ENCODE data around the gene CNPY2.
"Not testable (repeated sequence)": the region's sequence is repeated elsewhere in the genome, so short reads cannot be mapped to it uniquely, and the experiment has no call there.

CNPY2 gene

DNA sequence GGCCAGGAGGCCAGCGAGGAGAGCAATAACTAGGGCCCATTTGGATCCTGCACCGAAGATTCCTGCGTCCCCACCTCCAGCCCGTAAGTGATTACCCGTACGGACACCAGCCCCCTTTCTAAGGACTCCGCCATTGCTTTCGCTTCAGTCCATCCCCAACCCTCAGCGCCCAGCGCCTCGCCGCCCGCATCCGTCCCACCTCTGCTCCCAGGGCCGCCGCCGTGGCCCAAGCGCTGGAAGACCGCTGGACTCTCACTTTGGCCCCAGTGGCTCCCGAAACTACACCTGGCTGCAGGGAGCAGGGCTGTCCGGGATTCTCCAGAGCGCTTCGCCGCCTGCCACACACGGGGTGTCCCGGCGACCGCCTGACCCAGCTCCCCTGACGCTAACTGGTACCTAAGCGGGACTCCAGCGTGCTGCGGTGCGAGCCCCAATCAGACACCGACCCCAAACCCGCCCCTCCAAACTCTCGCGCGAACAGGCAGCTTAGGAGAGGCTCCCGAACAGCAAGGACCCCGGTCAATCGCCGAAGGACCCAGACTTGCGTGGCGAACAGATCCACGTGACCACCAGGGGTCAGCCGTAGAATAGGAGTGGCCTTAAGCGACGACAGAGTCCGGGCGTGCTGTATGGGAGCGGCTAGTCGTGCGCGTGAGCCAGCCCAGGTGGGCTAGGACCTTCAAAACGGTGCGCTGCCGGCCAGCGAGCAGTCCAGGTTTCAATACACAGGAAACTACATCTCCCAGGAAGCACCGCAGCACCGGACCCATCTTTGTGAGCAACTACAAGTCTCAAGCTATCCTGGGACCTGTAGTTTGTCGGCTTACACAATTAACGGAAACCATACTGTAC lies at the start of gene CNPY2:
TSS of gene CNPY2 (minus strand) at position 367 of the 852 bp plus-strand sequence. CDS start 771 bp downstream, outside the sequence.
- DNase-seq (ENCODE audit: low read depth in 3 of 3): peak; percentile 87 to 95 (median 89)

GRCh38 chr12:56362130-56363059 lies 46.6 kb upstream of the CNPY2 start, which contains the start of gene APOF:
Gene APOF (minus strand): TSS chr12:56362857. CDS start chr12:56362745, 112 bp downstream.
- no peak for DNase-seq (ENCODE audit: low read depth in 3 of 3)

DNA sequence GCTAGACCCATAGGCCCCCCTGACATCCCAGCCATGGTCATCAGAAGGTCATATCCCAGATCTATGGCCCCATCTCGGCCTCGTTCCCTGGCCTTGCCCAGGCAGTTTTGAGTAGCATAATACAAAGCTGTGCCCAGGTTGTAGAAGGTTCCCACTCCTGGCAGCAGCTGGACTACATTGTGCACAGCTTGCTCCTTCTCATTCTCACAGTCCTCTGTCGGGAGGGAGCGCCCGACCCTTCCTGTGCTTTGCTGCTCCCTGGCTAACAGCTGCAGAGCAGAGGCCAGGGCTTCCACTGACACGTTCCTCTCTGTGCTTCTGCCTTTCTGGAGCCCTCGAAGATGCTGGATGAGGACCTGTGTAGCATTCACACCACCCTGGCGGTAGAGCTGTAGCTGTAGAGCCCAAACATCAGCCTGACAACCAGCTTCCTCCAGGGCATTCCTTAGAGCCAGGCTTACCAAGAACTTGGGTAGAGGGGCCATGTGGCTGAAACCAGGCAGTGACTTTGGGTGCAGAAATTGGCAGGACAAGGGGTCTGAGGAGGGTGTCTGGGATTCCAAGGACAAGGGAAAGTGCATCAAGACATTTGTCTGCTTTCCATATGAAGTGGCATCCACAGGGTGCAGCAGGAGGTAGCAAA lies 45.8 kb upstream of the CNPY2 start:
- no peak for DNase-seq (ENCODE audit: low read depth in 3 of 3)

DNA sequence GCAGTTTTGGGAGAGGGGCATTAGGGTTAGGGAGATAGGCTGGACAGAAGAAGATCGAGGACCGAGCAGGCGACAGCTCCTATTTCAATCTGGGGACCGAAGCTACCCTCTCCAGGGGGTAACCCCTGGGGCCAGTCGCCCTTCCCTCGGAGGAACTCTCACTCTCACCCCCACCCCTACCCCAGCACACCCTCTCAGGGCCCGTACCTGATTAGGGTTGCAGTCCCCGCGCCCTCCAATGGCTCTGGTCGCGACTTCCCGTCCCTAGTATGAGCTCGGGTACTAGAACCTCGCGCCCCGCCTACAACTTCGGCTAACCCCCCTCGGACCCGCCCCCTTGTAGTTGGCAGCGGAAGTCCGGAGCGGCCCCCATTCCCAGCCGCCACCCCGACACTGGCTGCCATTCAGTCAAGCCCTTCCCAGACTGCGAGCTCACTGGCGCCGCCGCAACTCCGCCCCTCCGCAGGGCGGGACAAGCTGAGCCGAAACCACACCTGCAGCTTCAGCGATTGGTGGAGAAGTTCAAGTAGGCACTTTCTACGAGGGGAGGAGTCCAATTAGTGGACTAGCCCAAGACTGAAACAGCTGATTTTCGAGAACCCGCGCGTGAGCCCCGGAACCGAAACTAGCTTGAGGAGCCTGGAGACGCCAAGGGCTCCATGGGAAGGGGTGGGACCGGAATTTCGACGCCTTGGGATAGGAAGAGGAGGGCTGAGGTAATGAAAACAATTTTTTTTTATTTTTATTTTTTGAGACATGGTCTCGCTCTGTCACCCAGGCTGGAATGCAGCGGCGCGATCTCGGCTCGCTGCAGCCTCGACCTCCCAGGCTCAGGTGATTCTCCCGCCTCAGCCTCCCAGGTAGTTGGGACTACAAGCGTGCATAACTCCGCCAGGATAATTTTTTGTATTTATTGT lies 44.3 kb upstream of the CNPY2 start, which contains the start of gene STAT2:
TSS of gene STAT2 (minus strand) at position 257 of the 917 bp plus-strand sequence. CDS start 3,536 bp downstream, outside the sequence.
- peak; percentile 96 to 99 (median 98) for DNase-seq (ENCODE audit: low read depth in 3 of 3)

DNA sequence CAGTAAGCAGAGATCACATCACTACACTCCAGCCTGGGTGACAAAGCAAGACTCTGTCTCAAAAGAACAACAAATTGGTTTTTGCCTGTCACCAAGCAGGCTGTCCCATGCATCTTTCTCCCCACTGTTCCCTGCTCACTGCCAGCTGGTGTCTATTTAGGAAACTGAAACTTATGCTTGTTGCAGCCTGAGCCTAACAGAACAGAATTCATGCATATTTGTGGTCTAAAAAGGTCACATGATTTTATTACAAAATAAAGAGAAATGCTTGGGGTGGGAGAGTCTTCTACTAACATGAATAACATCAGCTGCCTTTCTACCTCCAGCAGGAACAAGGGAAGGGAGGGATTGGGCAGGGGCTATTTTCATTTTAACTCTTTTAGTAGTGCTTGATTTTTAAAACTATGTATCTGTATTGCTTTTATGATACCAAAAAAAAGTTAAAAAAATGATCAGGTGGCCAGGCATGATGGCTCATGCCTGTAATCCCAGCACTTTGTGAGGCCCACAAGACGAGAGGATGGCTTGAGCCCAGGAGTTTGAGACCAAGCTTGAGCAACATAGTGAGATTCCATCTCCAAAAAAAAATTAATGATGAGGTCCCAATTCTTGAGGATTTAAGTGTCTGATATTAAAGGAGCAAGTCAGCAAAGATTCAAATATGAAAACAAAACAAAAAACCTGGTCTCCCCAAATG lies 43.2 kb upstream of the CNPY2 start:
- no peak for DNase-seq (ENCODE audit: low read depth in 3 of 3)

GRCh38 chr12:56351325-56351724 lies 35.5 kb upstream of the CNPY2 start:
- DNase-seq (ENCODE audit: low read depth in 3 of 3): no peak

DNA sequence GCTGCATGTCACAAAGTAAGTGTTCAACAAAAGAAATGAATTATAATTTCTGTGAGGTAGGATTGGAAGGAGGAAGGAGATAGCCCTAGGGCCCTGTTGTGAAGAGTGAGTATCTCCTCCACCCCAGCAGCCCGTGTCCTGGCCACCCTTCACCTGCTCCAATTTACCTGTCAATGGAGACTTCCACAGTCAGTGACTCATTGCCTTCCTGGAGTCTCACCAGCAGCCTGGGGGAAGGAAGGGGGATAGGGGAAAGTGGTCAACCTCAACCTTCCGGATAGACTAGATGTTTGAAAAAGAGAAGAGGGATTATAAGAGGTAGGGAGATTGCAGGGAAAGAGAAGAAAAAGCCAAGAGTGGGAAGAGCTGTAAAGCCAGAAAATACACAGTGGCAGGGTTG lies 34.9 kb upstream of the CNPY2 start:
- DNase-seq (ENCODE audit: low read depth in 3 of 3): no peak

- DNase-seq (ENCODE audit: low read depth in 3 of 3): no peak
Observed at GRCh38 chr12:56348776-56349175, 33.0 kb upstream of the CNPY2 start.

GRCh38 chr12:56347255-56347654 lies 31.5 kb upstream of the CNPY2 start:
- DNase-seq (ENCODE audit: low read depth in 3 of 3): not testable (repeated sequence)

DNA sequence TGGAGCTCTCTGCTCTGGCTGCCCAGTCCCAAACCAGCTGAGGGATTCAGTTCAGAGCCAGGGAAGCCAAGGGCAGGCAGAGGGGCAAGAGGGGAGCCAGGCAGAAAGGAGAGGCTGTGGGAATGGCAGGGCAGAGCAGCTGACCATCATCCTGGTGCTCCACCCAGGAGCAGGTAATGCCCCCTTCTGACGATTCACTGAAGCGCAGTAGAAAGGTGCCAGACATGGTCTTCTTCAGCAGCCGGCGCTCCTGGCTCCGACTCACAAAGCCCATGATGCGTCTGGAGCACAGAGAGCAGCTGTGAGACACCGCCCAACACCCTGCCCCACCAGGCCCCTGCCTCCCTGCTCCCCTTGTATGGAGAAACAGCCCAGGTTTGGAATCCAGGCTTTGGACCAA lies 30.9 kb upstream of the CNPY2 start:
- peak in 1 of 3 experiments; percentile 7 for DNase-seq (ENCODE audit: low read depth in 3 of 3)

DNA sequence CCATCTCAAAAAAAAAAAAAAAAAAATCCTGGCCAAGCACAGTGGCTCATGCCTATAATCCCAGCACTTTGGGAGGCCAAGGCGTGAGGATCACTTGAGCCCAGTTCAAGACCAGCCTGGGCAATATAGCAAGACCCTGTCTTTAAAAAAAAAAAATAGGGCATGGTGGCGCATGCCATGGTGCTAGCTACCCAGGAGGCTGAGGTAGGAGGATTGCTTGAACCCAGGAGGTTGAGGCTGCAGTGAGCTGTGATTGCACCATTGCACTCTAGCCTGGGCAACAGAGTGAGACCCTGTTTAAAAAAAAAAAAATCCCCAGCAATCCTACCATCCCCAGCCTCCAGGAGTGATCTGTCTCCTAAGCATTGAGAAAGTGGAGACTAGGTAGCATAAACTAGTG lies 26.5 kb upstream of the CNPY2 start:
- not testable (repeated sequence) for DNase-seq (ENCODE audit: low read depth in 3 of 3)

- DNase-seq (ENCODE audit: low read depth in 3 of 3): no peak
Observed at GRCh38 chr12:56341616-56342015, 25.8 kb upstream of the CNPY2 start.

- no peak for DNase-seq (ENCODE audit: low read depth in 3 of 3)
Observed at GRCh38 chr12:56339158-56339422, 23.3 kb upstream of the CNPY2 start.

DNA sequence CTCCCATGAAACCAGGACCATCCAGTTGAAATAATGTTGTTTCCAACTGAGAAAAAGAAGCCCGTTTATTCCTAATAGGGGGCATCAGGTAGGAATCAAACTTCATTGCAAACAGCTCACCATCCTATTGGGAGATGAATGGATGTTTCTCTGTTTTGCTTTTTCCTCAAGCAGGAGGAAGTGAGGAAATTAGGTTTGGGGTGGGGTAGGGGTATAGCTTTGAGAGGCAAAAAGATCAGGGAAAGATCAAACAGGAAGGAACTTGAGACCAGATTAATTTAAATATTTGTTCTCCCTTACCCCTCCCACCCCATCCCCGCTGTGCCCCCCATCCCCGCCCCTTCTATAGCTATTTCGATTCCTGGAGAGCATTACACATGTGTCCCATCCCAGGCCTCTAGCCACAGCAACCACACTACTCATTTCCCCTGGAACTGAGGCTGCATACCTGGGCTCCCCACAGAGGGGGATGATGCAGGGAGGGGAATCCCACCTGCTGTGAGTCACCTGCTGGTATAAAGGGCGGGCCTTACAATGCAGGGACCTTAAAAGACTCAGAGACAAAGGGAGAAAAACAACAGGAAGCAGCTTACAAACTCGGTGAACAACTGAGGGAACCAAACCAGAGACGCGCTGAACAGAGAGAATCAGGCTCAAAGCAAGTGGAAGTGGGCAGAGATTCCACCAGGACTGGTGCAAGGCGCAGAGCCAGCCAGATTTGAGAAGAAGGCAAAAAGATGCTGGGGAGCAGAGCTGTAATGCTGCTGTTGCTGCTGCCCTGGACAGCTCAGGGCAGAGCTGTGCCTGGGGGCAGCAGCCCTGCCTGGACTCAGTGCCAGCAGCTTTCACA lies 22.7 kb upstream of the CNPY2 start, which contains the start of gene IL23A:
TSS of gene IL23A (plus strand) at position 577 of the 850 bp plus-strand sequence. CDS start at position 738, 161 bp downstream.
- peak; percentile 74 to 85 (median 79) for DNase-seq (ENCODE audit: low read depth in 3 of 3)

- no peak for DNase-seq (ENCODE audit: low read depth in 3 of 3)
Observed at GRCh38 chr12:56337753-56338251, 22.0 kb upstream of the CNPY2 start.

DNA sequence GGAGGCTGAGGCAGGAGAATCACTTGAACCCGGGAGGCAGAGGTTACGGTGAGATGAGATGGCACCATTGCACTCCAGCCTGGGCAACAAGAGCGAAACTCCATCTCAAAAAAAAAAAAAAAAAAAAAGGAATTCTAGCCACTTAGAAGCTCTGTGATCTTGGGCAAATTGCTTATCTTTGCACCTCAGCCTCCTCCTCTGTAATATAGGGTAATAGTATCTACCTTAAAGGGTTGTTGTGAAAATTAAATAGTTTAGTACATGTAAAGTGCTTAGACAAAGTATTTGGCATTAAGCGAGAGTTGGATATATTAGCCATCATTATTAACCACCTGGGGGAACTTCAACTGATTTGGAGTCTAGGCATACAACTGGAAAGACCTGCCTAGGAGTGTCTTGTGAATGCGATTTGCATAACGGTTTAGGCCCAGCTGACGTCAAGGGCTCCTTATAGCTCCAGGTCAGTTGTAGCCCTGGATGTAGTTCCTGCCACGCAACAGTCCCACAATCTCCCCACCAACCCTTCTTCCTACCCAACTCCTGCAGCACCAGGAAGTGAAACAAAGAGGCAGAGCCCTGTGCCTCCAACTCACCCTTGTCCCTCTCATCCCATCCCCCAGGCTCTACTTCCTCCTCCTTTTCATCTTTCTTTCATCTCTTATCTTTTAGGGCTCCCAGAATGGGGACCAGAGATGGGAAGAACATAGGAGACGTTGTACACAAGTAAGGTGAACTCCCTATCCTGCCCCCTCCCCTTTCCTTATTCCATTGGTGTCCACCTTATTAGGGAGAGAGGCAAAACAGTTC lies 20.8 kb upstream of the CNPY2 start:
- DNase-seq (ENCODE audit: low read depth in 3 of 3): no peak

DNA sequence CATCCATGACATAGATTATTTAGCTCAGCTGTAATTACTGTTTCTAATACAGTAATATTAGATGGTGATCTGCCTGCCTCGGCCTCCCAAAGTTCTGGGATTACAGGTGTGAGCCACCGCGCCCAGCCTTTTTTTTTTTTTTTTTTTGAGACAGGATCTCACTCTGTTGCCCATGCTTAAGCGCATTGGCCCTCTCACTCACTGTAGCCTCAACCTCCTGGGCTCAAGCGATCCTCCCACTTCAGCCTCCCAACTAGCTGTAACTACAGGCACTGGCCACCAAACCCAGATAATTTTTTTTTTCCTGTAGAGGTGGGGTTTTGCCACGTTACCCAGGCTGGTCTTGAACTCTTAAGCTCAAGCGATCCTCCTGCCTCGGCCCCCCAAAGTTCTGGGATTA lies 19.7 kb upstream of the CNPY2 start:
- not testable (repeated sequence) for DNase-seq (ENCODE audit: low read depth in 3 of 3)

DNA sequence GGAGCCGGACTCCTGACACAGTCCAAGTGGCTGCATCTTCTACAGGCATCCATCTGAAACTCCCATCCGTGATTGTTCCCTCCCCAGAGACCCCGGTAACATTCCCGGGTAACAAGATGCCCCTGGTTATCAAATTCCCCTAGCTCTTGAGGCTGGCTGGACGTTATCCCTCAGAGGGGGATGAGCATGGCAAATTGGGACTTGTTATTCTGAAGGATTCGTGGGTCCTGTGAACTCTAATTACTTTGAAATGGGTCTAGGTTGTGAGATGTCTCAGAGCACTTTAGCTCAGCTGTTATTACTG lies 18.7 kb upstream of the CNPY2 start:
- DNase-seq (ENCODE audit: low read depth in 3 of 3): no peak

Data from stimulated activated CD4-positive, alpha-beta T cell treated with anti-CD3 and anti-CD28 coated beads, TNF-alpha, amount 100 ng/mL, for 24 hours (primary cell).